K562 (cell line): ENCODE results near the gene MYO18A. TPM values are rescaled to one million over a fixed set of nuclear protein-coding genes. Genes with fewer than 3 reads are reported as not detected.

Source experiments
- ATAC-seq: fragments of 200-7000 bp; cut with Tn5 transposase; 3 replicates; pipeline ENCODE4 v1.9.1; 2020; ENCODE audit warnings: moderate library complexity
- BruUV-seq: library from RNA; stranded (reverse); fragments of 400-500 nt; replicated peaks from 2 replicates; lab custom pipeline; 2021; lab: Mats Ljungman, UMichigan
- CTCF ChIA-PET: fragments of 300-600 bp; formaldehyde crosslinking; extraction: SDS; loops from one replicate; lab custom pipeline; 2021; ENCODE audit warnings: low intra/inter-chr PET ratio; lab: Yijun Ruan, JAX
- POLR2A ChIA-PET: fragments of 300-600, 350-650 bp; sonication (Branson Sonifier 250); formaldehyde crosslinking; extraction: SDS; loops from one replicate; lab custom pipeline; 2021; ENCODE audit warnings: antibody characterized with exemption, inconsistent platforms; lab: Yijun Ruan, JAX
- DNase-seq, 4 experiments: peaks; one replicate each; pipeline versions ENCODE4 v3.0.0 to v3.0.0-alpha.2; 2011 to 2018; ENCODE audit warnings: low spot score in 3 of 4, mixed read lengths in 3 of 4; ENCODE audit errors: extremely low read depth in 1 of 4
- FAIRE-seq: peaks from 2 replicates; lab custom pipeline; 2011; peaks lifted over from hg19 to GRCh38; lab: Jason Lieb, UNC
- H2AFZ ChIP-seq: 2 replicates; pipeline ENCODE4 v1.6.0; 2011; ENCODE audit warnings: low read depth, low read length, control low read depth, inconsistent platforms
- H3K27ac ChIP-seq: fragments of 200-600 bp; 3 replicates; pipeline ENCODE4 v1.8.0; 2011; ENCODE audit warnings: low read depth, mild to moderate bottlenecking, control low read depth, inconsistent platforms, low read length, moderate library complexity, mixed read lengths; ENCODE audit errors: extremely low read depth
- H3K27me3 ChIP-seq, 2 experiments: fragments of 300-600 bp in 1 of 2; 2 replicates in 1 of 2; 3 replicates in 1 of 2; pipeline versions ENCODE4 v1.6.0 to v1.8.0; 2011; ENCODE audit warnings: inconsistent platforms in 2 of 2, low read length in 2 of 2, mild to moderate bottlenecking in 1 of 2, mixed read lengths in 1 of 2, moderate library complexity in 1 of 2; ENCODE audit not compliant: control insufficient read depth in 2 of 2, insufficient read depth in 2 of 2
- H3K36me3 ChIP-seq: fragments of 300-600 bp; 3 replicates; pipeline ENCODE4 v1.8.0; 2011; ENCODE audit warnings: mild to moderate bottlenecking, low read length, inconsistent platforms; ENCODE audit not compliant: control insufficient read depth, insufficient read depth
- H3K4me1 ChIP-seq, 2 experiments: fragments of 200-600 bp in 1 of 2; replicated peaks in 1 of 2; 2 replicates in 1 of 2; 3 replicates in 1 of 2; pipeline versions ENCODE4 v1.5.1 to v1.8.0; 2011; ENCODE audit warnings: inconsistent platforms in 2 of 2, low read length in 2 of 2, mild to moderate bottlenecking in 1 of 2, mixed read lengths in 1 of 2, moderate library complexity in 1 of 2; ENCODE audit not compliant: control insufficient read depth in 2 of 2, insufficient read depth in 2 of 2
- H3K4me2 ChIP-seq: 2 replicates; pipeline ENCODE4 v1.6.1; 2011; ENCODE audit warnings: low read length, control low read depth, inconsistent platforms, mixed read lengths; ENCODE audit not compliant: insufficient read depth
- H3K4me3 ChIP-seq: fragments of 200-600 bp; sonication (generic), shearing (Covaris generic); 2 replicates; pipeline ENCODE4 v1.5.1; 2016; ENCODE audit warnings: control low read depth, inconsistent platforms
- H3K79me2 ChIP-seq: fragments of 200-600 bp; 3 replicates; pipeline ENCODE4 v1.8.0; 2011; ENCODE audit warnings: low read length, inconsistent platforms; ENCODE audit not compliant: control insufficient read depth, insufficient read depth
- H3K9ac ChIP-seq, 2 experiments: 2 replicates each; pipeline versions ENCODE4 v1.6.0 to v1.6.1; 2011; ENCODE audit warnings: low read depth in 2 of 2, low read length in 2 of 2, control low read depth in 1 of 2, inconsistent platforms in 1 of 2, mild to moderate bottlenecking in 1 of 2, mixed read lengths in 1 of 2; ENCODE audit not compliant: insufficient read depth in 1 of 2
- H3K9me1 ChIP-seq: one replicate; pipeline ENCODE4 v1.6.0; 2011; ENCODE audit warnings: inconsistent platforms, mild to moderate bottlenecking, low read length, moderate library complexity; ENCODE audit not compliant: control insufficient read depth, insufficient read depth
- H3K9me3 ChIP-seq: replicated peaks from 2 replicates; pipeline ENCODE4 v1.5.1; 2011; ENCODE audit warnings: low read depth, low read length, inconsistent platforms; ENCODE audit not compliant: control insufficient read depth, insufficient read depth
- H4K20me1 ChIP-seq: replicated peaks from 2 replicates; pipeline ENCODE4 v1.6.1; 2011; ENCODE audit warnings: low read length, inconsistent platforms, mixed read lengths; ENCODE audit not compliant: control insufficient read depth, insufficient read depth
- MYC ChIP-seq, 2 experiments: fragments of 250-450 bp in 1 of 2; sonication (Bioruptor Pico) in 1 of 2; IDR thresholded peaks; 2 replicates each; pipeline versions ENCODE4 v1.5.1 to v1.6.1; 2012 to 2021; ENCODE audit warnings: low read depth in 2 of 2, borderline replicate concordance in 1 of 2, improper control_type of control experiment in 1 of 2, low read length in 1 of 2, mild to moderate bottlenecking in 1 of 2, moderate library complexity in 1 of 2
- RBBP5 ChIP-seq: fragments of 200-600 bp; sonication (generic); IDR thresholded peaks from 2 replicates; pipeline ENCODE4 v1.6.1; 2012; ENCODE audit warnings: borderline replicate concordance, mild to moderate bottlenecking, low read length, control low read depth, inconsistent platforms; ENCODE audit not compliant: insufficient read depth, poor library complexity, severe bottlenecking
- ZBTB49 ChIP-seq: sonication (generic); formaldehyde crosslinking; IDR thresholded peaks from 2 replicates; pipeline ENCODE4 v1.8.0; 2022; ENCODE audit warnings: missing genetic modification reagents, mild to moderate bottlenecking, borderline replicate concordance
- WGBS: fragments of 100-300 bp; shearing (Covaris generic); methylation state at CpG from one replicate; pipeline ENCODE4 v1.1.6; 2016; ENCODE audit warnings: low coverage, mixed read lengths; ENCODE audit not compliant: insufficient coverage; ENCODE audit errors: missing lambda C conversion rate; 5-methylcytosine and 5-hydroxymethylcytosine counted together
- in situ Hi-C: fragments of 300-500 bp; cut with MboI; formaldehyde crosslinking; loops from 4 replicates; pipeline ENCODE4 v1.15.0; 2018; ENCODE audit warnings: inconsistent platforms, mixed read lengths
- intact Hi-C: fragments of 100-400 bp; cut with micrococcal nuclease; formaldehyde crosslinking; loops from 2 replicates; pipeline ENCODE4 v1.14.2; 2022
- polyA plus RNA-seq, 8 experiments: library from polyadenylated mRNA; depleted of rRNA in 4 of 8; stranded (reverse) in 5 of 8; unstranded in 3 of 8; fragments of >200 nt; fragmentation: Nextera tagmentation in 2 of 8; fragmentation: Illumina TruSeq in 1 of 8; extraction: Ambion mirVana in 2 of 8; extraction: Trizol in 1 of 8; gene quantifications; 2 replicates each; pipeline versions ENCODE4 v1.2.1 to v1.2.3, GENCODE V29; 2011 to 2014; ENCODE audit warnings: inconsistent platforms in 1 of 8, missing spikeins in 1 of 8
- total RNA-seq, 7 experiments: library from RNA; depleted of rRNA in 6 of 7; stranded (reverse); fragments of >200 nt in 6 of 7; fragmentation: Illumina TruSeq in 2 of 7; extraction: Trizol in 2 of 7; gene quantifications; 2 replicates each; pipeline versions ENCODE4 v1.2.1 to v1.2.3, GENCODE V29; 2011 to 2021; ENCODE audit warnings: low replicate concordance in 1 of 7

MYO18A gene
- total and polyA plus RNA-seq, 9 of the 15 experiments (the other 6 are each of a cell fraction or from before 2014, with no cell fraction given) = 2.5 to 65.4 (median 17.1) TPM

DNA sequence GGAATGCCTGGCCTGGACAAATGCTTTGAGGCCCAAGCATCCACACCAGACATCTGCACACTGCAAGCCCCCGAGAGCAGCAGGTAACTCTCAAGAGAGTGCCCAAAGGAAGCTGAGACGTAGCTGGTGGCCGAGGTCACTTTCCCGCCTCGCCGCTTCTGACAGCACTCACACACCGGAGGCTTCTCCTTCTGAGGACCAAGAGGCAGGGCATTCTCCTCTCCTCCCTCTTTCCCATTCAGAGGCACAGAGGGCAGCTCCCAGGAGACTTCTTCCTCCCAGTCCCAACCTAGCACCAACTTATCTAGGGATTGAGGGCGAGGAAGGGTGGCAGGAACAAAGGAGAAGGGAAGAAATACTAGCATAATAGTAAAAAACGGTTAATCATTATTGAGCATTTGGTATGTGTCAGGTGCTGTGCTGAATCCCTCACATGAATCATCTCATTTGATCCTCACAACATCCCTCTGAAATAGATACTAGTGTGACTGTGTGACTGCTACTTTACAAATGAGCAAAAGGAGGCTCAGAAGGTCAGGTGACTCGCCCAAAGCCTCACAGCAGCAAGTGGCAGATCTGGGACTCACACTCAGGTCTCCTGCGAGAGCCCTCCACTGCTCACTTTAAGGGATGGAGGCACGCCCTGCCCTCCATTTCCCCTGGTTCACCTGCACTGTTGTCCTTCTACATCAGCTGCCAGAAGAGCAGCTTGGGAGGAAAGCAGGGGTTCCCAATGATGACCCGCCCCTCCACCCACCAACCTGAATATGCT is 41.8 kb downstream of the MYO18A start:
- 86% methylated on average over 13 of the region's 13 CpGs for WGBS
- Histone ChIP-seq H3K9me1 (peaks cover 7% of the 10 kb centered on the region), H3K4me1 (peaks cover 35 to 41% of the 10 kb centered on the region in 2 experiments), H3K9me3 (no peaks in the 10 kb centered on the region)
- no peak for DNase-seq
- TF ChIP-seq ZBTB49 (CRISPR knock-in tag) (no peak), MYC (IDR thresholded peaks at IDR 0.05; ENCODE audit: low read depth, low read length) (no peak), MYC (CRISPR knock-in tag; IDR thresholded peaks at IDR 0.05; ENCODE audit: borderline replicate concordance, low read depth) (no peak), RBBP5 (no peak)
- TF ChIP-seq, all 486 proteins: peak for 0
- no peak overlapping the region for H3K4me3 ChIP-seq
- in situ Hi-C loops (no loop called here), intact Hi-C loops (no loop called here)
- H3K27ac ChIP-seq = no peak overlapping the region
- no TSS peak for BruUV-seq
- peaks cover 64% of the 10 kb centered on the region for H3K79me2 ChIP-seq
- FAIRE-seq (no peak), ATAC-seq (no peak)
- no peak overlapping the region for H2AFZ ChIP-seq
- no peaks in the 10 kb centered on the region for H3K27me3 ChIP-seq
- peaks cover 19% of the 10 kb centered on the region for H4K20me1 ChIP-seq
- H3K36me3 ChIP-seq = peaks cover 12% of the 10 kb centered on the region
- ChIA-PET POLR2A (interaction anchor here (0.6 to 1.4 kb wide), 7 partner anchors 10 to 403 kb away, joined by 3 to 5 read pairs (median 3); partner anchors contain the start of gene NUFIP2), CTCF (no interaction called here)
- no peak overlapping the region for H3K4me2 ChIP-seq
- peak overlapping the region in 1 of 2 experiments; percentile 68; a peak in 2 of 4 replicates for H3K9ac ChIP-seq
